Measurements from ENCODE around the gene SNRPF.

SNRPF gene

DNA sequence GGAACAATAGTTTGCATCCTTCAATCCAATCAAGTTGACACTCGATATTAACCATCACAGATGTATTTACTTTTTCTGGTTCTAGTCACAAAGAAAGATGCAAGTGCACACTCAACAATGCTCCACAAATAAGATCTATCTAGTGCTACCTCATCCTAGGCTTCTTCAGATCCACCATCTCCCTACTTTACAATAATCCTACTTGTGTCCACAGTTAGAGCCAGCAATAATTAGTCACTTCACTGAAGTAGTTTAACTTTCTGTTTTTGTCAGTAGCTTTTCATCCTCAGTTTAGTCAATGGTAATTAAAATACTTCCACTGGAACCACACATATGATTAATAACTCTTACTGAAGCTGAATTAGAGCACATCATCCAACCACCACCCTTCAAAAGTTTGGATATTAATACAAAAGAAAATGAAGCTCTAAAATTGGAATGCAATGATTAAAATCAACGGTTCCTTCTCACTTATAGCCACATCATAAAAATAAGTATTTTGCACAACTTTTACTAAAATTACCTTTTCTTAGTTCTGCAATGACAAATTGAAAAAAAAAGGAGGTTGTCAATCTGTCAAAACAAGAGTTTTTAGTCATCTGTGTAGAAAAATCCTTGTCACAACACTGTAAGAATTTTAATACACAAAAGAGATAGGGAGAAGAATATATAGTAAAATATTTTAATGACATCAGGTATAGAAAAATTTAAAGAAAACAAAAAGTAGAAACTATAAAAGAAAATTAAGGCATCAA is 28.2 kb upstream of the SNRPF start:
- no peaks in the 10 kb centered on the region for H3K9me3 ChIP-seq (replicated peaks; ENCODE audit: insufficient read depth, low read length)
- H3K79me2 ChIP-seq (ENCODE audit: low read length) = no peaks in the 10 kb centered on the region
- no peaks in the 10 kb centered on the region for H4K20me1 ChIP-seq (ENCODE audit: insufficient read depth, low read length)
- no peak overlapping the region for H3K4me3 ChIP-seq (ENCODE audit: low read length)
- no peak for TF ChIP-seq EZH2 (optimal IDR thresholded peaks at IDR 0.05; ENCODE audit: low read depth, low read length)
- TF ChIP-seq, protein P1, sequence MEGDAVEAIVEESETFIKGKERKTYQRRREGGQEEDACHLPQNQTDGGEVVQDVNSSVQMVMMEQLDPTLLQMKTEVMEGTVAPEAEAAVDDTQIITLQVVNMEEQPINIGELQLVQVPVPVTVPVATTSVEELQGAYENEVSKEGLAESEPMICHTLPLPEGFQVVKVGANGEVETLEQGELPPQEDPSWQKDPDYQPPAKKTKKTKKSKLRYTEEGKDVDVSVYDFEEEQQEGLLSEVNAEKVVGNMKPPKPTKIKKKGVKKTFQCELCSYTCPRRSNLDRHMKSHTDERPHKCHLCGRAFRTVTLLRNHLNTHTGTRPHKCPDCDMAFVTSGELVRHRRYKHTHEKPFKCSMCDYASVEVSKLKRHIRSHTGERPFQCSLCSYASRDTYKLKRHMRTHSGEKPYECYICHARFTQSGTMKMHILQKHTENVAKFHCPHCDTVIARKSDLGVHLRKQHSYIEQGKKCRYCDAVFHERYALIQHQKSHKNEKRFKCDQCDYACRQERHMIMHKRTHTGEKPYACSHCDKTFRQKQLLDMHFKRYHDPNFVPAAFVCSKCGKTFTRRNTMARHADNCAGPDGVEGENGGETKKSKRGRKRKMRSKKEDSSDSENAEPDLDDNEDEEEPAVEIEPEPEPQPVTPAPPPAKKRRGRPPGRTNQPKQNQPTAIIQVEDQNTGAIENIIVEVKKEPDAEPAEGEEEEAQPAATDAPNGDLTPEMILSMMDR (IDR thresholded peaks at IDR 0.05; ENCODE audit: low read length) = no peak
- no peak for TF ChIP-seq EZH2phosphoT487 (IDR thresholded peaks at IDR 0.05; ENCODE audit: low read length)
- no peaks in the 10 kb centered on the region for H3K4me1 ChIP-seq (ENCODE audit: low read length)
- no peaks in the 10 kb centered on the region for H3K36me3 ChIP-seq (replicated peaks; ENCODE audit: insufficient read depth, low read length)
- no peaks in the 10 kb centered on the region for H3F3A ChIP-seq (ENCODE audit: insufficient read depth, low read length)
- DNase-seq = no peak
- no peaks in the 10 kb centered on the region for H3K9me2 ChIP-seq (replicated peaks; ENCODE audit: insufficient read depth, low read length)
- H3K27ac ChIP-seq (ENCODE audit: low read length) = no peak overlapping the region
- H2AFZ ChIP-seq (ENCODE audit: low read length) = no peak overlapping the region
- no peak overlapping the region for H3K9ac ChIP-seq (ENCODE audit: low read length)
- no peak overlapping the region for H3K4me2 ChIP-seq (ENCODE audit: low read depth, low read length)
- no peaks in the 10 kb centered on the region for H3K27me3 ChIP-seq (replicated peaks; ENCODE audit: insufficient read depth, low read length)

DNA sequence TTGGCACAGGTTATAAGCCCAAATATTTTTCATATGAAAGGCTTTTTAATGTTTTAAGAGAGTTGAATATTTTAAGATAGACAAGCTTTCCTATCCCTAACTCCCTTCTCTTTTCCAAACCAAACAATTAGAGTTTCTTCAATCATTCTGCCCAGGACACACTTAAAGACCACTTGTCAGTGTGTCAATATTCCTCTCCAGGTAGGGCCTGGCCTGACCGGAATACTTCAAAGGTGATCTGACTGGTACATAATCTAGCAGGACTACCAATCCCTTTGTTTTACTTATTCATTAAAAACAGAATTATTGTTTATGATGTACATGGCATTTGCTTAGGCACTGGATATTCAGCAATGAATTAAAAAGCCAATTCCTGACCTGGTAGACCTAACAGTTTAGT is 24.2 kb upstream of the SNRPF start:
- H3K27me3 ChIP-seq (replicated peaks; ENCODE audit: insufficient read depth, low read length) = no peaks in the 10 kb centered on the region
- no peaks in the 10 kb centered on the region for H3K4me1 ChIP-seq (ENCODE audit: low read length)
- H3K9ac ChIP-seq (ENCODE audit: low read length) = no peak overlapping the region
- no peak overlapping the region for H3K27ac ChIP-seq (ENCODE audit: low read length)
- no peaks in the 10 kb centered on the region for H4K20me1 ChIP-seq (ENCODE audit: insufficient read depth, low read length)
- no peaks in the 10 kb centered on the region for H3K79me2 ChIP-seq (ENCODE audit: low read length)
- DNase-seq = no peak
- TF ChIP-seq, protein P1 (IDR thresholded peaks at IDR 0.05; ENCODE audit: low read length) = no peak
- TF ChIP-seq EZH2phosphoT487 (IDR thresholded peaks at IDR 0.05; ENCODE audit: low read length) = no peak
- TF ChIP-seq EZH2 (optimal IDR thresholded peaks at IDR 0.05; ENCODE audit: low read depth, low read length) = no peak
- no peak overlapping the region for H3K4me3 ChIP-seq (ENCODE audit: low read length)
- H3K9me3 ChIP-seq (replicated peaks; ENCODE audit: insufficient read depth, low read length) = no peaks in the 10 kb centered on the region
- no peak overlapping the region for H2AFZ ChIP-seq (ENCODE audit: low read length)
- no peak overlapping the region for H3K4me2 ChIP-seq (ENCODE audit: low read depth, low read length)
- H3K9me2 ChIP-seq (replicated peaks; ENCODE audit: insufficient read depth, low read length) = no peaks in the 10 kb centered on the region
- H3F3A ChIP-seq (ENCODE audit: insufficient read depth, low read length) = no peaks in the 10 kb centered on the region
- H3K36me3 ChIP-seq (replicated peaks; ENCODE audit: insufficient read depth, low read length) = no peaks in the 10 kb centered on the region

DNA sequence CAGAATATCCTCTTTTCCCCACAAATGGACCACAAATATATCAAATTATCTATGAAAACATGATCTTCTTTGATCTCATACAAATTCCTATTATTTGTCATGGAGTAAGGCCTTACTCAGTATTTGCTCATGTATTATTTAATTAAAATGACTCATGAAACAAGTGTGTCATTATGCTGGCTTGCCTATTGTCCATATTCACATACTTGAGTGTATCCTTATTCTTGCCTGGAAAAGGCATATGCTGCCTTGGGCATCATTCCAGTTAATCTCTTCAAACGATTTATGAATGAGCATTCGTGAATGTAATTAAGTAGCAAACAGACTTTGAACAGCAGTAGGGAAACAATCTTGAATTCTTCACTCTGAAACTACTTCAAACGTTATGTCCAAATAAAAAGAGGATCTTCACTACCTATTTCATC is 22.6 kb upstream of the SNRPF start:
- H2AFZ ChIP-seq (ENCODE audit: low read length) = no peak overlapping the region
- H3F3A ChIP-seq (ENCODE audit: insufficient read depth, low read length) = no peaks in the 10 kb centered on the region
- no peaks in the 10 kb centered on the region for H3K4me1 ChIP-seq (ENCODE audit: low read length)
- no peak overlapping the region for H3K4me2 ChIP-seq (ENCODE audit: low read depth, low read length)
- TF ChIP-seq EZH2phosphoT487 (IDR thresholded peaks at IDR 0.05; ENCODE audit: low read length) = no peak
- TF ChIP-seq, protein P1 (IDR thresholded peaks at IDR 0.05; ENCODE audit: low read length) = no peak
- TF ChIP-seq EZH2 (optimal IDR thresholded peaks at IDR 0.05; ENCODE audit: low read depth, low read length) = no peak
- H4K20me1 ChIP-seq (ENCODE audit: insufficient read depth, low read length) = no peaks in the 10 kb centered on the region
- H3K79me2 ChIP-seq (ENCODE audit: low read length) = no peaks in the 10 kb centered on the region
- H3K9me2 ChIP-seq (replicated peaks; ENCODE audit: insufficient read depth, low read length) = no peaks in the 10 kb centered on the region
- no peak for DNase-seq
- no peak overlapping the region for H3K27ac ChIP-seq (ENCODE audit: low read length)
- H3K27me3 ChIP-seq (replicated peaks; ENCODE audit: insufficient read depth, low read length) = no peaks in the 10 kb centered on the region
- H3K9me3 ChIP-seq (replicated peaks; ENCODE audit: insufficient read depth, low read length) = no peaks in the 10 kb centered on the region
- no peak overlapping the region for H3K9ac ChIP-seq (ENCODE audit: low read length)
- H3K36me3 ChIP-seq (replicated peaks; ENCODE audit: insufficient read depth, low read length) = no peaks in the 10 kb centered on the region
- no peak overlapping the region for H3K4me3 ChIP-seq (ENCODE audit: low read length)
